Activated CD8-positive, alpha-beta T cell treated with anti-CD3 and anti-CD28 coated beads for 36 hours (primary cell): Measurements from ENCODE around the gene MGLL. TPM values are rescaled to one million over a fixed set of nuclear protein-coding genes. Genes with fewer than 3 reads are reported as not detected.

Source experiments
- ATAC-seq: fragments of 200-7000 bp; cut with Tn5 transposase; one replicate; pipeline ENCODE4 v1.10.0; 2021; ENCODE audit warnings: mild to moderate bottlenecking, moderate library complexity
- CTCF ChIA-PET: fragments of 350-600 bp; sonication (Branson Sonifier 250); formaldehyde crosslinking; loops from one replicate; lab custom pipeline; 2021; ENCODE audit warnings: antibody characterized with exemption; lab: Charles Lee
- POLR2A ChIA-PET: fragments of 350-600 bp; sonication (Branson Sonifier 250); formaldehyde crosslinking; loops from one replicate; lab custom pipeline; 2021; ENCODE audit warnings: antibody characterized with exemption; lab: Charles Lee
- DNase-seq: peaks from one replicate; pipeline ENCODE4 v3.0.0-alpha.2; 2020
- H3K27ac Mint-ChIP-seq: one replicate; pipeline ENCODE4 v1.8.0; 2021; ENCODE audit warnings: mild to moderate bottlenecking, mixed read lengths
- H3K27me3 Mint-ChIP-seq: one replicate; pipeline ENCODE4 v1.8.0; 2021; ENCODE audit warnings: mixed read lengths
- H3K36me3 Mint-ChIP-seq: one replicate; pipeline ENCODE4 v1.8.0; 2021; ENCODE audit warnings: low read depth, mixed read lengths
- H3K4me1 Mint-ChIP-seq: one replicate; pipeline ENCODE4 v1.8.0; 2021; ENCODE audit warnings: low read depth, mixed read lengths
- H3K4me3 Mint-ChIP-seq: one replicate; pipeline ENCODE4 v1.8.0; 2021; ENCODE audit warnings: mild to moderate bottlenecking, moderate library complexity, mixed read lengths
- H3K9me3 Mint-ChIP-seq: one replicate; pipeline ENCODE4 v1.8.0; 2021; ENCODE audit warnings: mixed read lengths
- intact Hi-C: fragments of 100-400 bp; cut with micrococcal nuclease; formaldehyde crosslinking; loops from one replicate; pipeline ENCODE4 v1.10.0; 2022
- total RNA-seq, 2 experiments: library from RNA; stranded (reverse); gene quantifications; one replicate each; pipeline ENCODE4 v1.2.3, GENCODE V29; 2021
- TF ChIP-seq, protein P1 (sequence below): fragments of 200-600 bp; IDR thresholded peaks from one replicate; pipeline ENCODE4 v1.8.0; 2022; ENCODE audit warnings: antibody characterized with exemption, mild to moderate bottlenecking

MGLL gene
- total RNA-seq, 2 experiments from 2014 or later: 1.1 to 3.1 TPM

GRCh38 chr3:127820221-127820825, 2.0 kb downstream of the MGLL start:
- POLR2A ChIA-PET: no interaction called here
- H3K27me3 Mint-ChIP-seq: peaks cover 38% of the 10 kb centered on the region
- no peak for ATAC-seq

DNA sequence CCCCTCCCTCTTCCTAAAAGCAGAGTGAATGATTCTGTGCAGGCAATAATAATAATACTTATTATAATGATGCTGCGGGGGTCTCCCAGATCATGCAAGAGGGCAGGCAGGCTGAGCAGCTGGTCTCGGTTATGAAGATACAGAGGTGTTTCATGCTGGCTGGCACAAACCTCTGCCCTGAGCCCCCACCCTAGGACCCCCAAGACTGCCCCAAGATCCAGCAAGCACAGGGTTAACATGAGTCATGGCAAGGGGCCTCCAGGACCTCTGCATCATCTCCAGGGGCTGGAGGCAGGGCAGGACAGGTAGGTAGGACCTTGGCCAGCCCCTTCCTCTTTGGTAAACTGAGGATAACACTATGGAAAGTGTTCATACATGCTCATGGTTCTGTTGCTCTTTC, 2.7 kb downstream of the MGLL start:
- TF ChIP-seq, protein P1, sequence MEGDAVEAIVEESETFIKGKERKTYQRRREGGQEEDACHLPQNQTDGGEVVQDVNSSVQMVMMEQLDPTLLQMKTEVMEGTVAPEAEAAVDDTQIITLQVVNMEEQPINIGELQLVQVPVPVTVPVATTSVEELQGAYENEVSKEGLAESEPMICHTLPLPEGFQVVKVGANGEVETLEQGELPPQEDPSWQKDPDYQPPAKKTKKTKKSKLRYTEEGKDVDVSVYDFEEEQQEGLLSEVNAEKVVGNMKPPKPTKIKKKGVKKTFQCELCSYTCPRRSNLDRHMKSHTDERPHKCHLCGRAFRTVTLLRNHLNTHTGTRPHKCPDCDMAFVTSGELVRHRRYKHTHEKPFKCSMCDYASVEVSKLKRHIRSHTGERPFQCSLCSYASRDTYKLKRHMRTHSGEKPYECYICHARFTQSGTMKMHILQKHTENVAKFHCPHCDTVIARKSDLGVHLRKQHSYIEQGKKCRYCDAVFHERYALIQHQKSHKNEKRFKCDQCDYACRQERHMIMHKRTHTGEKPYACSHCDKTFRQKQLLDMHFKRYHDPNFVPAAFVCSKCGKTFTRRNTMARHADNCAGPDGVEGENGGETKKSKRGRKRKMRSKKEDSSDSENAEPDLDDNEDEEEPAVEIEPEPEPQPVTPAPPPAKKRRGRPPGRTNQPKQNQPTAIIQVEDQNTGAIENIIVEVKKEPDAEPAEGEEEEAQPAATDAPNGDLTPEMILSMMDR: no peak
- Mint-ChIP-seq H3K4me1 (peaks cover 7% of the 10 kb centered on the region), H3K9me3 (no peaks in the 10 kb centered on the region), H3K27ac (no peak overlapping the region), H3K4me3 (no peak overlapping the region), H3K27me3 (peaks cover 37% of the 10 kb centered on the region), H3K36me3 (no peaks in the 10 kb centered on the region)
- CTCF ChIA-PET: no interaction called here
- intact Hi-C loops: no loop called here
- POLR2A ChIA-PET: no interaction called here
- DNase-seq (no peak), ATAC-seq (no peak)

More at GRCh38 chr3:127820221-127820825, 2.0 kb downstream of the MGLL start:
- no peak for DNase-seq
- no peaks in the 10 kb centered on the region for H3K36me3 Mint-ChIP-seq
- no peak overlapping the region for H3K4me3 Mint-ChIP-seq
- no peak overlapping the region for H3K27ac Mint-ChIP-seq
- no peaks in the 10 kb centered on the region for H3K9me3 Mint-ChIP-seq
- H3K4me1 Mint-ChIP-seq: peaks cover 7% of the 10 kb centered on the region
- CTCF ChIA-PET: interaction anchor here (0.8 to 1.0 kb wide), 2 partner anchors 15 to 29 kb away, joined by 3 to 5 read pairs; no protein-coding TSS in a partner anchor
- intact Hi-C loops: no loop called here
- TF ChIP-seq, protein P1: no peak

DNA sequence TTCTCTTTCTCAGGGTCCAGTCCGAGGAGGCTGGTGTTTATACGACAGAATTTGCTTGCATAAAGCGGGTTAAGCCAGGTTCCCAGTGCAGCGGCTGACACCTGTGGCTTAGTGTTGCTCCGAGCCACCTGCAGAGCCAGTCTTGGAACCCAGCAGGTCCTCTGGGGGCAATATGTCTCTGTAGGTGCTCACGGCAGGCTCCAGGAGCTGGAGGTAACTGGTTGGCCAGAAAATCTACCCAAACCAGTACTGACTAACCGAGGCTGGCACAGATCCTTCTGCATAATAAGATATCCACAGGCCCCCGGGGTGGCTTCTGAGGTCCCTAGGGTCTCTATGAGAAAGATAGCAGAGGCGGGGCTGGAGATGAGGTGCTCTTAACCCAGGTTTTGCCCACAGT, 3.2 kb downstream of the MGLL start:
- H3K4me1 Mint-ChIP-seq: peaks cover 7% of the 10 kb centered on the region
- ChIA-PET POLR2A (no interaction called here), CTCF (no interaction called here)
- ATAC-seq (no peak), DNase-seq (no peak)
- H3K9me3 Mint-ChIP-seq: no peaks in the 10 kb centered on the region
- H3K27ac Mint-ChIP-seq: no peak overlapping the region
- H3K36me3 Mint-ChIP-seq: no peaks in the 10 kb centered on the region
- H3K27me3 Mint-ChIP-seq: peaks cover 32% of the 10 kb centered on the region
- no peak overlapping the region for H3K4me3 Mint-ChIP-seq
- intact Hi-C loops: no loop called here
- TF ChIP-seq, protein P1: no peak

DNA sequence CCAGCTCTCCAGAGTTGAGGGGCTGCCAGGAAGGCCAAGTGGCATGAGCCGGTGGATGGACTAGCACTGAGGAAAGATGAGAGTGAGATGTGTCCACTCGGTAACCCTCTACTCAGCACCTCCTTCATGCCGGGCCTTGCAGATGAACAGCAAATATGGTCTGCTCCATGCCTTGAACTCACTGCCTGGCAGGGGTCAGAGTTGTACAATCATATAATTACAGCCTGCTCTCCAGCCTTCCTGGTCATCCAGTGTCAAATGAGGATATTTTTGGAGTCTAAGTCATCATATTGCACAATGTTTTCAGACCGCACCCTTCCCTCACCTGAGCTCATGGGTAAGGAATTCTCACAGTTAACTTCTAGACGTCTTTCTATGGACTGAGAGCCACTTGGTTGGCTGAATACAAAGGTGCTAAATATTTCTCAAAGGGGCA, 4.9 kb downstream of the MGLL start:
- POLR2A ChIA-PET: no interaction called here
- DNase-seq: no peak
- H3K4me3 Mint-ChIP-seq: no peak overlapping the region
- H3K27ac Mint-ChIP-seq: no peak overlapping the region
- no peak for ATAC-seq
- H3K27me3 Mint-ChIP-seq: peaks cover 22% of the 10 kb centered on the region
- CTCF ChIA-PET: no interaction called here
- TF ChIP-seq, protein P1: no peak
- no peaks in the 10 kb centered on the region for H3K36me3 Mint-ChIP-seq
- intact Hi-C loops: no loop called here
- H3K9me3 Mint-ChIP-seq: no peaks in the 10 kb centered on the region
- peaks cover 3% of the 10 kb centered on the region for H3K4me1 Mint-ChIP-seq

DNA sequence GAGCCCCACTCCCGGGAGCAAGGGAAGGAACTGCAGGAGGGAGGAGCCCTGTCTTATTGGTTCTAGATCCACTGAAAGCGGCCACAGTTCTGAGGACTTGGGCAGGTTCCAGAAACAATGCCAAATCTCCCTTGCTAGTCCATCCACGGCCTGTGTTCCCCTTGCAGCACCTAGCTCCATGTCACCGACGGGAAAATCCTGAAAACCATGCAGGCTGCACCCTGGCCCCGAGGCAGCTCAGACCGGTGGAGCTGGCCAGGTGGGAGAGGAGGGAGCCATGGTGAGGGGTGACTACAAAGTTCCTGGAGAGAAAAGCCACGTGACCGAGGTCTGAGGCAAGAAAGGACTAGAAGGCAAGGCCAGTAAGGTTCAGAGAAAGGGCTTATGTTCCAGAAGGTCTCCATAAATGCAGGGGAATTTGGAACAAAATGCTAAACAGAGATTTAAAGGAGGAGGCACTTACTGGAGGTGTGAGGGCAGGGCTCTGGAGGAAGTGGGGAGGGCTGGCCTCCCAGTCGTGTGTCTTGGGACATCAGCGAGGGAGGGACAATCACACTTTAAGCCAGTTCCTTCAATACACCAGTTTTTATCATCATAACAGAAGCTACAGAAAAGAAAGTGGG, 5.4 kb downstream of the MGLL start:
- CTCF ChIA-PET: no interaction called here
- intact Hi-C loops: no loop called here
- peaks cover 18% of the 10 kb centered on the region for H3K27me3 Mint-ChIP-seq
- TF ChIP-seq, protein P1: no peak
- peaks cover 3% of the 10 kb centered on the region for H3K4me1 Mint-ChIP-seq
- ATAC-seq (no peak), DNase-seq (no peak)
- H3K36me3 Mint-ChIP-seq: no peaks in the 10 kb centered on the region
- no peak overlapping the region for H3K4me3 Mint-ChIP-seq
- no peaks in the 10 kb centered on the region for H3K9me3 Mint-ChIP-seq
- POLR2A ChIA-PET: no interaction called here
- H3K27ac Mint-ChIP-seq: no peak overlapping the region
